H1 (cell line): ENCODE measurements around the gene MT1X.

Source experiments
- CHD2 ChIP-seq: IDR thresholded peaks from 2 replicates; pipeline ENCODE4 v1.6.1; 2012; ENCODE audit warnings: low read length, improper control_type of control experiment
- CTCF ChIP-seq, 3 experiments: IDR thresholded peaks; 1 replicate in 2 of 3; 2 replicates in 1 of 3; pipeline versions ENCODE4 v1.5.1 to v1.6.1; 2011; ENCODE audit warnings: low read length in 3 of 3, mild to moderate bottlenecking in 3 of 3, inconsistent platforms in 2 of 3, low read depth in 1 of 3, moderate library complexity in 1 of 3; ENCODE audit not compliant: insufficient read depth in 1 of 3; ENCODE audit errors: control extremely low read depth in 1 of 3
- JUND ChIP-seq: IDR thresholded peaks from 2 replicates; pipeline ENCODE4 v1.6.1; 2011; ENCODE audit warnings: mild to moderate bottlenecking, improper control_type of control experiment, low read length
- RAD21 ChIP-seq, 2 experiments: IDR thresholded peaks in 1 of 2; conservative IDR thresholded peaks in 1 of 2; 2 replicates each; pipeline ENCODE4 v1.6.1; 2011; ENCODE audit warnings: low read depth in 2 of 2, low read length in 2 of 2, improper control_type of control experiment in 1 of 2, inconsistent platforms in 1 of 2, mild to moderate bottlenecking in 1 of 2, moderate library complexity in 1 of 2
- SP2 ChIP-seq: IDR thresholded peaks from 2 replicates; pipeline ENCODE4 v1.6.1; 2012; ENCODE audit warnings: mild to moderate bottlenecking, low read length, inconsistent platforms
- SRF ChIP-seq: IDR thresholded peaks from 2 replicates; pipeline ENCODE4 v1.6.1; 2011; ENCODE audit warnings: mild to moderate bottlenecking, low read depth, low read length, moderate library complexity
- TAF1 ChIP-seq: IDR thresholded peaks from 2 replicates; pipeline ENCODE4 v1.6.1; 2011; ENCODE audit warnings: mild to moderate bottlenecking, low read depth, low read length
- TEAD4 ChIP-seq: IDR thresholded peaks from 2 replicates; pipeline ENCODE4 v1.6.1; 2012; ENCODE audit warnings: low read depth, low read length, inconsistent platforms, mixed read lengths

- TF ChIP-seq CTCF (IDR thresholded peaks at IDR 0.05; ENCODE audit: control extremely low read depth in 1 of 3, insufficient read depth in 1 of 3, low read depth in 1 of 3, low read length in 3 of 3) (no peak), TEAD4 (no peak), TAF1 (no peak), SP2 (no peak), CHD2 (no peak), RAD21 (IDR thresholded peaks at IDR 0.05 in 1 of 2, conservative IDR thresholded peaks at IDR 0.05 in 1 of 2; ENCODE audit: low read depth in 2 of 2, low read length in 2 of 2) (no peak), JUND (no peak), SRF (no peak)
Observed at GRCh38 chr16:56683424-56684172, 1.3 kb downstream of the MT1X start.
